GM10847 (cell line): Measurements from ENCODE around the gene NT5C1B.

ENCODE experiments used
- POLR2A ChIP-seq: IDR thresholded peaks from 2 replicates; pipeline ENCODE4 v1.6.1; 2011; ENCODE audit not compliant: insufficient read length; ENCODE audit errors: extremely low read depth

The NT5C1B gene

GRCh38 chr2:18516112-18516511 is 73.3 kb downstream of the NT5C1B start:
- no peak for TF ChIP-seq POLR2A

GRCh38 chr2:18514526-18515461 is 74.6 kb downstream of the NT5C1B start:
- no peak for TF ChIP-seq POLR2A
